Frontal cortex (tissue), 4 donors: ENCODE measurements around the gene BCAR3. TPM values are rescaled to one million over a fixed set of nuclear protein-coding genes. Genes with fewer than 3 reads are reported as not detected.
"Not testable (repeated sequence)": the region's sequence is repeated elsewhere in the genome, so short reads cannot be mapped to it uniquely, and the experiment has no call there.

ENCODE experiments used
- DNase-seq, 2 donors: peaks; one replicate each; pipeline ENCODE4 v3.0.0; 2012; ENCODE audit warnings: low spot score in 2 of 2
- FAIRE-seq: peaks from 2 replicates; lab custom pipeline; 2012; peaks lifted over from hg19 to GRCh38; lab: Jason Lieb, UNC
- total RNA-seq: library from RNA; depleted of rRNA; stranded (reverse); fragments of >200 nt; gene quantifications from one replicate; pipeline ENCODE4 v1.2.3, GENCODE V29; 2014
- donor health status: control.
- donor health status: control.
- donor health status: control.

The BCAR3 gene
- total RNA-seq, 1 donor from 2014 or later, result 4.1 TPM

GRCh38 chr1:93651695-93652094 lies 29.9 kb downstream of the BCAR3 start:
- DNase-seq, result no peak
- FAIRE-seq, result no peak

DNA sequence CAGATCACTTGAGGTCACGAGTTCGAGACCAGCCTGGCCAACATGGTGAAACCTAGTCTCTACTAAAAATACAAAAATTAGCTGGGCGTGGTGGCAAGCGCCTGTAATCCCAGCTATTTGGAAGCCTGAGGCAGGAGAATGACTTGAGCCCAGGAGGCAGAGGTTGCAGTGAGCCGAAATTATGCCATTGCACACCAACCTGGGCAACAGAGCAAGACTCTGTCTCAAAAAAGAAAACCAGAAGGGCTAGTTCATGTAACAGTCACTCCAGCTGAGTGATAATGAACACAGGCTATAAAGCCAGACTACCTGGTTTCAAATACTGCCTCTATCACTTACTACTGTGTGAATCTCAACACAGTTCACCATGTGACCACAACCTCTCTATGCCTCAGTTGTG lies 31.5 kb downstream of the BCAR3 start:
- not testable (repeated sequence) for FAIRE-seq, DNase-seq

- FAIRE-seq (no peak), DNase-seq (no peak)
These were observed 32.4 kb downstream of the BCAR3 start for GRCh38 chr1:93649231-93649630.

DNA sequence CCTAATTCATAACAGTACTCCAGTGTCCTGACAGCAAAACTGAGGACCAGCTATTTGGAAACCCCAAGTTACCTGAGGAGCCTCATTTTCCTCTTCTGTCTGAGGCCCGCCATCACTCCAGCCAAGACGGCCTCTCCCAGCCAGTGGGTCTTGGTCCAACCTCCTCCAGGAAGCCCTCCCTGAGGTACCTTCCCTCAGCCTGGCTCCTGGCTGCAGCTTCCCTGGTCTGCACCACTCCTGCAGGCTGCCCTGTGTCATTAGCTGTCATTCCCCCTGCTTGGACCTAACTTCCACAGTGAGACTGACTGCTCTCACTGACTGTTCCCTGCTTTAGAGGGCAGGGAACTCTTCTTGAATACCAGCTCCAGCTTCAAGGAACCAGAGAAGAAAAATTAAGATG lies 33.0 kb downstream of the BCAR3 start:
- no peak for FAIRE-seq
- DNase-seq, result no peak

GRCh38 chr1:93641527-93641926 lies 40.1 kb downstream of the BCAR3 start:
- DNase-seq (no peak), FAIRE-seq (no peak)

- DNase-seq (no peak), FAIRE-seq (no peak)
These were observed 40.8 kb downstream of the BCAR3 start for GRCh38 chr1:93640656-93641440.

DNA sequence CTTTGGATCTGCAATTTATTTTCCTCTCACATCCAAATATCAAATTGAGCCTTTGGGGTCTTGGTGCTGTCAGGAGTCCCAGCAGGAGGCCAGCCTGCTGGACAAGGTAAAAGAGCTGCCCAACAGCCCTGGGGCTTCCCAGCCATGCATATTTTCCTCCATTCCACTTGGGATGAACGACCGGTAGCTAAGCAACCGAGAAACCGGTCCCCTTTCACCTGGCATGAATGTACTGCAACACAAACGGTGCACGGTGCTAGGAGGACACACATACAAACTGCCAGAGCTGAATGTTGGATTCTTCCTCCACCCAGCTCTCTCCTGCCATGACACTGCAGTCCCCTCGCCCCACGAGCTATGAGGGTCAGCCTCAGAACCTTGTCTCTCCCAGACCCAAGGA lies 42.7 kb downstream of the BCAR3 start:
- DNase-seq, result no peak
- no peak for FAIRE-seq

- no peak for FAIRE-seq
- DNase-seq, result no peak
These were observed 43.3 kb downstream of the BCAR3 start for GRCh38 chr1:93638307-93638847.

DNA sequence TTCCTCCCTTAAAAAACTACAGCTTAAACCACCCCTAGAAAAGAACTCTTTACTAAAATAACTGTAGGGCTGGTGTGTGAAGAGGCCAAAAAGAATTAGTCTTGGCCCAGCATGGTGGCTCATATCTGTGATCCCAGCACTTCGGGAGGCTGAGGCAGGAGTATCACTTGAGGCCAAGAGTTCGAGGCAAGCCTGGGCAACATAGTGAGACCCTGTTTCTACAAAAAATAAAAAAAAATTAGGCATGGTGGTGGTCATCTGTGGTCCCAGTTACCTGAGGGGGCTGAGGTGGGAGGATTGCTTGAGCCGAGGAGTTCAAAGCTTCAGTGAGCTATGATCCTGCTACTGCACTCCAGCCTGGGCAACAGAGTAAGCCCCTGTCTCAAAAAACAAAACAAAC lies 44.9 kb downstream of the BCAR3 start:
- DNase-seq (no peak), FAIRE-seq (no peak)

DNA sequence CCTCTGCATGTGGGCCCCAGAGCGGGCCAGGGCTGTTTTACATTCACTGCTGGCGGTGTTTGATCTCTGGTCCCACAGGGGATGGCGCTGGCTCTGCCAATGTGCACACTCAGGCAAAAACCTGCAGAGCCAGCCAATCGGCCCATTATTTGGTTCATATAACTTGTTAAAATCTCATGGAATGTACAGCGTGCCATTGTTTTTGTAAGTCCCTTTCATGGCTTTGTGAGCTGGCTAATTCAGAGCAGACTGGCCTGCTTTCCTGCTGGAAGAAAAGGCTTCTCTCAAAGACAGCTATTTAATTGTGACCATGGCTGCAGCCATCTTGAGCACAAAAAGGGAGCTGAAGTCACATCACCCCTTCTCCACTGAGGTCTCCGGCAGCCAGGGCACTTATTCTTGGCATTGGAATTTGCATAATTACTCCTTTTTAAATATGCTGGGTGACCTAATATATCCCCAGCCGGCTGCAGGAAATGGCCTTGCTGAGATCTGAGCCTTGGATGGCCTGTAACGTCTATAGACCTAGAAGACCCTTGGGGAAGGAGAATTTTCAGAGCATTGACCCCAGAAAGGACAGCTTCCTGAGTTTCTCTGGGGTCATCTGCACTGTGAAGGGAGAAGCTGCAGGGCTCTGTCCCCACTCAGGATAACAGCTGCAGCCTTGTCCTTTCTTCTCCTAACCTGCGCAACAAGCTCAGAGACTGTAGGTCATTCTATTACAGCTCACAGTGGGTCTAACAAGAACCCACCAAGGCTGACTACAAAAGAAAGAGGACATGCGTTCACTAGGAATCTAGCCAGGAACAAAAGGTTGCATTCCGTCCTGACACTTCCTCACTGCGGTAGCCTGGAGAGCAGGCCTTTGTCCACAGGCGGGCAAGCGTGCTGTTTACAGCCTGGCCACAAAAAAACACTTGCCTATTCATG lies 45.8 kb downstream of the BCAR3 start:
- no peak for FAIRE-seq

DNA sequence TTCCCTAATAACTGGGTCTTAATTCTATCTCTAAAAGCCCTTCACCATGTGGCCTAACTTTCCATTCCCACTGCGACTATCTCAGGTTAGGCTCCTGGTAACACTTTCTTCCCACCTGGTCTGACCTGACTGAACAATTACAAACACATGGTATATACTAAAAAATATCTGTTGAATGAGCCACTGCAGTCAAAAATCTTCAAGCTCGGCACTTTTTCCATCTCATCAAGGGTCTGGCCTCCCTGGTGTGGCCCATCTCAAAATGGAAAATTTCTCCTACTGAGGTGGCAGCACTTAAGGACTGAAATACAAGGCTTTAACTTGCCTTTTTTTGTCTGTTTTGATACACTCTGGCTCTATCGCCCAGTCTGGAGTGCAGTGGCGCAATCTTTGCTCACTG lies 48.3 kb downstream of the BCAR3 start:
- DNase-seq (no peak), FAIRE-seq (no peak)

More for the DNA sequence above, 45.8 kb downstream of the BCAR3 start:
- DNase-seq, result peak in 1 of 2 donors; percentile 45

GRCh38 chr1:93631626-93632365 lies 49.8 kb downstream of the BCAR3 start:
- DNase-seq (no peak), FAIRE-seq (no peak)

DNA sequence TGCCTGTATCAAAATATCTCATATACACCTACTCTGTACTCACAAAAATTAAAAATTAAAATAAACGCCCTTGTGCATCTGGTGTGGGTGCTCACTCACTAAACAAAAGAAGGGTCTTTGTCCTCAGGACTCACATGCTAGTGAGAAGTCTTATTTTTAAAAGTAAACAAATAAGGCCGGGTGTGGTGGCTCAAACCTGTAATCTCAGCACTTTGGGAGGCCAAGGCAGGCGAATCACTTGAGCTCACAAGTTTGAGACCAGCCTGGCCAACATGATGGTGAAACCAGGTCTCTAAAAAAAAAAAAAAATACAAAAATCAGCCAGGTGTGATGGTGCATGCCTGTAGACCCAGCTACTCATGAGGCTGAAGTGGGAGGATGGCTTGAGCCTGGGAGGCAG lies 51.5 kb downstream of the BCAR3 start:
- no peak for FAIRE-seq

GRCh38 chr1:93629101-93630059 lies 52.3 kb downstream of the BCAR3 start:
- DNase-seq (peak; percentile 38 to 61), FAIRE-seq (peak; percentile 88)

More for the DNA sequence above, 51.5 kb downstream of the BCAR3 start:
- no peak for DNase-seq

DNA sequence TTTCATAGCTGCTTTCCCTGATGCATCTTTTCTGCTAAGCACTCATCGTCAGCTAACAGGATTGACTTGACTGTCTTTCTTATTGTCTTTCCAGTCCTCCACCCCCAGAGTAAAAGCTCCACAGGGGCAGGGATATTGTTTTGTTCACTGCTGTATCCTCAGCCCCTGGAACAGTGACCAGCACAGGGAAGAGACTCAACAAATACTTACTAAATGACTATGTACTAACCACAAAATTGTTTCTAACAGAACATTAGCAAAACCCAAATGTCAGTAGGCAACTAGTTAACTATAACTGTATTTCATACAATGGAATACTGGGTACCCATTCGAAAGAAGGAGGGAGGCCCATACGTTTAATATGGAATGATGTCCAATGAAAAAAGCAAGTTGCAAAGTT lies 53.0 kb downstream of the BCAR3 start:
- no peak for DNase-seq
- FAIRE-seq, result no peak

GRCh38 chr1:93625582-93626327 lies 55.9 kb downstream of the BCAR3 start:
- no peak for DNase-seq
- FAIRE-seq, result no peak

- FAIRE-seq (no peak), DNase-seq (no peak)
These were observed 57.8 kb downstream of the BCAR3 start for GRCh38 chr1:93623875-93624274.

DNA sequence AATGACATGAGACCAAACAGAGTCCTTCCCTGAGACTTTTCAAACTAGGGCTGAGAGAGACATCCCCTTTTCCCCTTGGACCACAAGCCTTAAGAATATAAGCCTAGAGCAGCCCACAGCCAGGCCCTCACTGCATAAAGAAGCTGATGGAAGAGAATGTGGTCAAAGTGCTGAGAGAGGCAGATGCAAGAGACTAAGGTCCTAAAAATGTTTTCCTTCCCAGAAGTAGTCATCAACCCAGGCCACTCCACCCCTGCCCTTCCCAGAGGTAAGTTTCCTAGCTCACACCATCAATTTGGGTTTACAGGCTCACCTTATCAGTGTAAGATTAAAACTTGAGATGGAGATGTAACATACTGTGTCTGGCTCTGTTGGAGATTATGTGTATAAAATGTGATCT lies 58.2 kb downstream of the BCAR3 start:
- FAIRE-seq, result no peak

More for the DNA sequence above, 58.2 kb downstream of the BCAR3 start:
- DNase-seq, result no peak
